Measurements from ENCODE around the gene DNAH2. TPM values are rescaled to one million over a fixed set of nuclear protein-coding genes. Genes with fewer than 3 reads are reported as not detected.

The DNAH2 gene
- total and polyA plus RNA-seq, 11 donors: 0.02 to 0.56 (median 0.05) TPM; not detected in 4

- ATAC-seq: no peak
- H3K4me3 ChIP-seq: no peak overlapping the region
- H3K9me3 ChIP-seq: peaks cover 0 to 6% (median 0%) of the 10 kb centered on the region in 12 donors
- no peak overlapping the region for H3K27ac ChIP-seq
- TF ChIP-seq POLR2A (IDR thresholded peaks at IDR 0.05): no peak
- no peak for TF ChIP-seq CTCF (IDR thresholded peaks at IDR 0.05)
- H3K27me3 ChIP-seq: peaks cover 0 to 2% (median 0%) of the 10 kb centered on the region in 9 donors
- intact Hi-C loops (cut with DNase I): loop anchor here (5.0 to 10.0 kb wide), 9 partner anchors 67 to 307 kb away; partner anchors contain the start of genes CYB5D1 (in 6 of the 10), NAA38 (in 6 of the 10) and TMEM88 (in 6 of the 10)
- no peak for DNase-seq
- WGBS, 4 donors: 46 to 64% (median 50%) methylated on average over 4 of the region's 4 CpGs
- H3K4me1 ChIP-seq: peaks cover 0 to 10% (median 5%) of the 10 kb centered on the region in 12 donors
- H3K36me3 ChIP-seq: no peaks in the 10 kb centered on the region
These were observed 30.1 kb downstream of the DNAH2 start for GRCh38 chr17:7747635-7748071.

GRCh38 chr17:7748076-7748775 lies 30.7 kb downstream of the DNAH2 start:
- DNase-seq (no peak), ATAC-seq (peak in 1 of 4 donors; percentile 36)
- H3K4me3 ChIP-seq: no peak overlapping the region
- H3K9me3 ChIP-seq: peaks cover 0 to 6% (median 0%) of the 10 kb centered on the region in 12 donors
- no peaks in the 10 kb centered on the region for H3K36me3 ChIP-seq
- peaks cover 0 to 10% (median 5%) of the 10 kb centered on the region in 12 donors for H3K4me1 ChIP-seq
- no peak for TF ChIP-seq POLR2A (IDR thresholded peaks at IDR 0.05)
- TF ChIP-seq CTCF (IDR thresholded peaks at IDR 0.05): no peak
- 48 to 59% (median 54%) methylated on average over 10 of the region's 10 CpGs for WGBS, 4 donors
- intact Hi-C loops (cut with DNase I): loop anchor here (5.0 to 10.0 kb wide), 9 partner anchors 67 to 307 kb away; partner anchors contain the start of genes CYB5D1 (in 6 of the 10), NAA38 (in 6 of the 10) and TMEM88 (in 6 of the 10)
- H3K27me3 ChIP-seq: no peaks in the 10 kb centered on the region
- H3K27ac ChIP-seq: no peak overlapping the region

GRCh38 chr17:7750321-7750821 lies 32.8 kb downstream of the DNAH2 start:
- no peaks in the 10 kb centered on the region for H3K27me3 ChIP-seq
- TF ChIP-seq POLR2A (IDR thresholded peaks at IDR 0.05): no peak
- peaks cover 0 to 6% (median 0%) of the 10 kb centered on the region in 12 donors for H3K9me3 ChIP-seq
- H3K4me1 ChIP-seq: peaks cover 0 to 10% (median 5%) of the 10 kb centered on the region in 12 donors
- DNase-seq: no peak
- no peak overlapping the region for H3K27ac ChIP-seq
- 67 to 77% (median 71%) methylated on average over 4 of the region's 4 CpGs for WGBS, 4 donors
- no peak overlapping the region for H3K4me3 ChIP-seq
- ATAC-seq: no peak
- no peaks in the 10 kb centered on the region for H3K36me3 ChIP-seq
- intact Hi-C loops (cut with DNase I): no loop called here

- no peaks in the 10 kb centered on the region for H3K27me3 ChIP-seq
- H3K27ac ChIP-seq: no peak overlapping the region
- ATAC-seq (no peak), DNase-seq (no peak)
- no peaks in the 10 kb centered on the region for H3K4me1 ChIP-seq
- TF ChIP-seq CTCF (IDR thresholded peaks at IDR 0.05) (no peak), POLR2A (IDR thresholded peaks at IDR 0.05) (no peak)
- peaks cover 0 to 6% (median 0%) of the 10 kb centered on the region in 12 donors for H3K9me3 ChIP-seq
- H3K36me3 ChIP-seq: no peaks in the 10 kb centered on the region
- WGBS, 4 donors: 82 to 97% (median 88%) methylated on average over 4 to 8 of the region's 8 CpGs
- H3K4me3 ChIP-seq: no peak overlapping the region
- intact Hi-C loops (cut with DNase I): no loop called here
These were observed 37.1 kb downstream of the DNAH2 start for GRCh38 chr17:7754656-7755055.
